RWPE1 (cell line): ENCODE data around the gene DDIT3.

Source experiments
- CTCF ChIA-PET: fragments of 350-600 bp; sonication (Branson Sonifier 250); formaldehyde crosslinking; extraction: SDS; loops from one replicate; lab custom pipeline; 2021; lab: Yijun Ruan, JAX
- POLR2A ChIA-PET: fragments of 400-600 bp; formaldehyde crosslinking; extraction: SDS; loops from one replicate; lab custom pipeline; 2020; ENCODE audit warnings: antibody characterized with exemption; ENCODE audit not compliant: low non-redundant PET; lab: Yijun Ruan, JAX
- DNase-seq: peaks from one replicate; pipeline ENCODE4 v3.0.0; 2012; ENCODE audit warnings: low spot score
- H3K27ac ChIP-seq: fragments of 450-650 bp; 2 replicates; pipeline ENCODE4 v1.5.1; 2017
- CTCF ChIP-seq: fragments of 450-650 bp; conservative IDR thresholded peaks from 2 replicates; pipeline ENCODE4 v1.5.1; 2017; ENCODE audit warnings: low read depth, mild to moderate bottlenecking

Gene DDIT3

DNA sequence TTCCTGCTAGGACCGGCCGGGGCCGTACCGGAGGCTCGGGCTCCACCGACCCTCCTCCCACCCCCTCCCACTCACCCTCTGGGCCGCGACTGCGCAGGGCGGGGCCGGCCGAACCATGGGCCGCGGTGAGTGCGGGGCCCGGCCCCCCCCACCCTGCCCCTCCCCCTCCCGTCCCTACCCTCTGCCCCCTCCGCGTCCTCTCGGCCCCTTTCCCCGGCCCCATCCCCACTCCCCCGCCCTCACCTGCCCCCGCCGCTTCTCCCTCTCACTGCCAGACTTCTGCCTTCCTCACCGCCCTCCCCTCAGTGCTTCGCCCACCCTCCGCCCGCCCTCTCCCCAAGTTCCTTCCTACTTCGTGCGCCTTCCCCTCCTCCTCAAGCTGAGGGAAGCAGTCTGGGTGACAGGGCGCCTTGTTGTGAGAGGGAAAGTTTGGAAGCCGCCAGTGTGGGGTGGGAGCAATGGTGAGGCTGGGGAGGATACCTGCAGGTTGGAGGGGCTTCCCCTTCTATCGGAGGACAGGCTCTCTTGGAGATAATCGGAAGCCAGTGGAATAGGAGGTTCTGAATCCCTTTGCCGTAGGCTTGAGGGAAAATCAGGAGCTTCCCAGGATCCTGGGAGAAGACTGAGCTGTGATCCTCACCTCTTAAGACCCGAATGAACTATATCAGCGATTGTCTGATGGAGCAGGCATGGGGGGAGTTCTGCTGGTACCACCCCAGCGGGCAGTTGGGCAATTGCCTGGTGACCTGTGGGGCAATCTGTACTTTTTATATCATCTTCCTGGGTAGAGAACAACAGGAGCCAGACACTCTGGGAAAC, 2.8 kb upstream of the DDIT3 start:
- ChIA-PET POLR2A (interaction anchor here (0.6 to 0.9 kb wide), 3 partner anchors 13 to 221 kb away, joined by 3 to 5 read pairs (median 3); no protein-coding TSS in a partner anchor), CTCF (interaction anchor here (1.2 kb wide), 1 partner anchor 61 kb away, joined by 3 read pairs; no protein-coding TSS in a partner anchor)
- no peak for DNase-seq

GRCh38 chr12:57522011-57522886, 1.9 kb upstream of the DDIT3 start, which contains the start of gene MBD6:
MBD6 (plus strand) TSS chr12:57522824; CDS start chr12:57524304, 1,480 bp downstream.
- CTCF ChIA-PET, result no interaction called here
- POLR2A ChIA-PET, result no interaction called here
- no peak for TF ChIP-seq CTCF
- DNase-seq, result peak; percentile 95
- peak within 1 kb of the TSS; percentile 98 for H3K27ac ChIP-seq

More for the DNA sequence above, 2.8 kb upstream of the DDIT3 start:
- peak overlapping the region; percentile 98 for H3K27ac ChIP-seq
- no peak for TF ChIP-seq CTCF

GRCh38 chr12:57521525-57522010, 1.3 kb upstream of the DDIT3 start:
- TF ChIP-seq CTCF, result no peak
- peak overlapping the region; percentile 98 for H3K27ac ChIP-seq
- DNase-seq, result no peak
- ChIA-PET CTCF (no interaction called here), POLR2A (no interaction called here)

DNA sequence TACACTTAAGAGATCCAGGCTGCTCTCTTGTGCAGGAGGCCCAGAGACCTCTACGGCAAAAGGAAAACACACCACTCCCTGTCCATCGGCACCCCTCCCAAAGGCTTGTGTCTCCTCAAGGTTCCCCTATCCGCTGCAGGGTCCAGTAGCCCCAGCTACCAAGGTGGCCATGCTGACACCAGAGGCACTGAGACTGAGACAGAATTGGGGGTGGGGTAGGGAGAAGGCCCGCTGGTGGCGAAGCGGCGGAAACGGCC, 590 bp downstream of the DDIT3 start:
- peak overlapping the region; percentile 98 for H3K27ac ChIP-seq
- DNase-seq, result no peak
- POLR2A ChIA-PET, result interaction anchor here (1.0 kb wide), 1 partner anchor 11 kb away, joined by 3 read pairs; no protein-coding TSS in a partner anchor
- no peak for TF ChIP-seq CTCF
- CTCF ChIA-PET, result no interaction called here

DNA sequence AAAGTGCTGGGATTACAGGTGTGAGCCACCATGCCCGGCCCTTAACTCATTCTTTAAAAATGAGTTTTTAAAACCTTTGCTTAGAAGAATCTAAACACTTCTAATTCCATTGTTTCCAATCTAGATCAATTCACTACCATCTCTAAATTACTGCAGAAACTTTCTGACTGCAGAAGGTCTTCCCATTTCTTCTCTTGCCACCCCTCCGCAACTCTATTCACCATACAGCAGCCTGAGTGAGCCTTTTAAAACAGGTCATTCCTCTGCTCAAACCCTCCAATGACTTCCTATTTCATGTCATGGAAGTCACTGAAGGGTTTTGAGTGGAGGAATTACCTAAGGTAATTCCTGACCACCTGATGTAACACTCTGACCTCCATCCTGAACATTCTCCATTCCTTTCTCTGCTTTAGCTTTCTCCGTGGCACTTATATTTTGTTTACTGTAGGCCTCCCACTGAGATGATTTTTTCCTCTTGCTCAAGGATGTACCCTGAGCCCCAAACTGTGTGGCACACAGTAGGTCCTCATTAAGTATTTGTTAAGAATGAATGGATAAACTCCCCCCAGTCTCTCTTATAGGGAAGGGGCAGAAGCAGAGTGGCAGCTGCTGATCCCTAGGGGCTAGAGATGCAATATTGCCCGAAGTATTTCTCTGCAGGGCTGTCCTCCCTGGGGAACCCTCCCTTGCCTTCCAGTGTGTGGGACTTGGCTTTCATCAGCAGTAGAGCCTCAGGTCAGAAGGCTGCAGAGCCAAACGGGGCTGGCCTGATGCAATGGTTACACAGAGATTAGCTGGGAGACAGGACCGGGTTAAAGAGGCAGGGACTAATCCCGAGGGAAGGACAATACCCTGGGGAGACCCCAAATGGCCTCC, 1.2 kb downstream of the DDIT3 start:
- peak overlapping the region; percentile 98 for H3K27ac ChIP-seq
- ChIA-PET CTCF (no interaction called here), POLR2A (interaction anchor here (1.0 kb wide), 1 partner anchor 12 kb away, joined by 3 read pairs; no protein-coding TSS in a partner anchor)
- DNase-seq, result no peak
- no peak for TF ChIP-seq CTCF
